Fibroblast of peridontal ligament (primary cell): Measurements from ENCODE around the gene WDR27.

Experiments used
- DNase-seq: peaks from one replicate; pipeline ENCODE4 v3.0.0-alpha.2; 2010; ENCODE audit errors: extremely low read depth

The WDR27 gene

DNA sequence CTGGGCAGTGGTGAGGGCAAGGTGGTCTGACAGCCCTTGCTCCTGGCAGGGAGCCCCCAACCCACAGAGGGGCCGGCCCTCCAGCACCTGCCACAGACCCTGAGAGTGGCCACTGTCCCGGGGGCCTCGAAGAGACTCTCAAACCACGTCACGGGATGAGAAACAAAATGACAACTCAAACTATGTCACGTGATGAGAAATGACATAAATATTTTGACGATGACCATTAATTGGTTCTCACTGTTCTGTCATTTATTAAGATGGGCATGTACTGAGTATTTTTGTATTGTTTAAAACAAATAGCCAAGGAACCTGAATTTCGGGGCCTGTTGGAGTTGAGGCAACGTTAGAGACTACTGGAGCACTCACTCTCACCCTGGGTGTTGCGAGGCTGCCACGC lies 135.5 kb downstream of the WDR27 start:
- no peak for DNase-seq

DNA sequence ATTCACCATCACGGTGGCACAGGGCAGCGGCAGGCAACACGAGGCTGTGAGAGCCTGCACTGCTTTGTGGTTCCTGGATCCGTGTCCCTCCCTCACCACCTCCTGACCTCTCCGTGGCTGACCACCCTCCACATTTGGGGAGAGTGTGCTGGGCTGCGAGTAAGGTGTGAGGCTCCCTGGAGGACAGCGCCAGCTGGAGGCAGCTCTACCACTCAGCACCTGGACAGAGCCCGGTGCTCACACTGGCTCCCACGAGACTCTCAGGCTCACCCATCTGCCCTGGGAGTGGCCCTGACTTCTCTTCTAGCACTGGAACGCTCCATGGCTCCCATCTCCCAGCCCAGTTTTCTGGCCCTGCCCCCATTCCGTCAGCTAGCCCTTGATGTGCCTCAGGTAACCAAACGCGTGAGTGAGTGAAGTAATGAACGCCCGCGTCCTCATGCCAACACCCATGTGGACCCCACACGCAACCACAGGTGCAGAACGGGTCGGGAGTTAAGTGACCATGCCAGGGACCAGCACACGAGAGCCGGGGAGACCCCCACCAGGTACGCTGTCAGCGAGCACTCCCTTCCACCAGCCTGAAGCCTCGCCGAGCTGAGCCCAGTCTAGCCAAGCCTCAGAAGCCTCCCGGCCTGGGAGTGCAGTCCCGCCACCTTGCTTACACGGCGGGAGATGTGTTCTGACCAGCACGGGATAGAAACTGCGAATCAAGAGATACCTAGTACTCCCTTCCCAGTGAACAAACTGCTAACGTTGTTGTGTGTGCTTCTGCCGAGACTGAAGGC lies 137.2 kb downstream of the WDR27 start:
- DNase-seq, result no peak

DNA sequence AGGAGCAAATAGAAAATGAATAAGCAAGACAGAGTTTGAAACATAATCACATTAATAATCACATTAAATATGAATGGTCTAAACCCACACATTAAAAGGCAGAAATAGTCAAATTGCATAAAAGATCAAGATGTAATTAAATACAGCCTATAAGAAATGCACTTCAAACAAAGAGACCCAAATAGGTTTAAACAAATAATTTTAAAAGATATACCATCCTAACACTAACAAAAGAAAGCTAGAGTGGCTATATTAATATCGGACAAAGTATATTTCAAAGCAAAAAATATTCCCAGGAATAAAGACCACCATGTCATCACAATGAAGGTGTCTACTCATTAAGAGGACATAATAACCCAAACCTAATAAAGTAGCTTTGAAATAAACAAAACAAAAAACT lies 140.2 kb downstream of the WDR27 start:
- DNase-seq, result no peak

DNA sequence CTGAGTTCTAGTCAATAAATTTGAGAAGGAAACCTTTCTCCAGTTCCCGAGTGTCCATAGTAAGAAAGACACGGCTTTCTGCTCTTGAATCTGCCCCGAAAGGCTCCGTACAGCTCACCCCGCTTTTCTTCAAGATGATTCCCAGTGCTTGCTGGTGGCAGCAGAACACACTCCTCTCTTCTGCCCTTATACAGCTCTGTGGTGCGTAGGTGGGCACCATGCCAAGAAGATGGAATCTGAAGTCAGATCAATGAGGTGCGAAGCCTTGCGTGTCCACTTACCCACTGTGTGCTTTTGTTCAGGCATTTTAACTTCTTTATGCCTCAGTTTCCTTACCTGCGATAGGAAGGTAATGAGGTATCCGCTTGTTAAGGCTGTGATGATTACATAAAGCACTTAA lies 142.2 kb downstream of the WDR27 start:
- DNase-seq, result no peak

DNA sequence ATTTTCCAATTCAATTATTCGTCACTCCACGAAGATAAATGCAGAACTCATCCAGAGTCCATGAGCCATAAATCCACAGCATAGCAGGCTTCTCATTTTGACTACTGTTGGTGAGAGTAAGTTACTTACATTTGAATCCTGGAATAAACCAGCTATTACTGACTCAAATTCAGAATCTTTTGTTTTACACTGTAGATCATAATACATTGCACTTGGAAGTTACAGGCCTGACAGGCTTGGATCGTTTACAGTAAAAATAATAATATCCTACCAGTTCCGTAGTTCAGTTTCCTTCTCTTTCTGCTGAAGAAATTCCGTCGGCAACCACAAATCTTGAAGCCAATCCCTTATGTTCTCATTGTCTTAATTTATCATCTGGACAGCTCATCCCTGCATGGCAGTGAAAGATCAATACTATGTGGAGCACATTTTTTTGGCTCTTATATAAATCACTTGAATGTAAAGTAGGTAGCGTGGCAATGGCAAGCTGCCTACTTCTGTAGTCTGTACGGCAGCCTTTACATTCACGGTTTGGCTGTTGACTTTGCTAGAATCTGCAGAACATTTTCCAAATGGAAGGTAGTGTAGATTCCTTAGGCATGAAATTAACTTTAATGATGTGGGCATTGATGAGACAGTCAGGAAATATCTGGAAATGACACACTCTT lies 142.9 kb downstream of the WDR27 start:
- DNase-seq, result peak; percentile 64

DNA sequence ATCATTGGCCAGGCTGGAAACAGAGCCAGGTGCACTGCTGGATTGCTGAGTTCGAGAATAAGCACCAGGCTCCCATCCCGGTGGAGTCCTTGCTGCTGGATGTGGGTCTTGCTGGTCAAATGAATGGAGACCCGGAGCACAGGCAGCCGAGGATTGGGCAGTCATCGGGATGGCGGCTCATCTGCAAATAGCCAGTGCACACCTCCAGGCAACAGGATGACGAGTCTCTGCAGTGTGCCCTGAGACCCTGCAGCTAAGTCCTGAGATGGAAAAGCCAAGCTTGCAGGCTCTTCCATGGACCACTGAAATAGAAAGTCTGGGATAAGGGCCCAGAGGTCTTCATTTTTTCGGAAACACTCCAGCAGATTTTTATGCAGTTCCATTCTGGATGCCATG lies 143.5 kb downstream of the WDR27 start:
- DNase-seq, result no peak

DNA sequence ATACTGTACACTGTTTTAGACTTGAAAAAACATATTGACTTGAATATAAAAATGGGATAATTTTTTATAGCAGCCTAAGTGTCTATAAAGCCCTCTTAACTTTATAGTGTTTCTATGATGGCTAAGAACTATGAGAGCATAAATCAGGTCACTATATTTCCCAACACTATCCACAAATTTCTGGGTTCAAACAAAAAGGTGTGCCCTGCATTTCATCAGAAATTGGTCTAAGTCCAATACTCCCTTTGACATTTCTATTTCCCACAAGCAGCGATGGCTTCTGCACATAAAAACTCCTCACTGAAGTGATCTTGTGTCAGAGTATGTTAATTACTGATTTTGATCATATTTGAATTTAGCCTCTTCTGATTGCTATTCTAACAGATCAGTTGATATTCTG lies 143.9 kb downstream of the WDR27 start:
- DNase-seq, result no peak

DNA sequence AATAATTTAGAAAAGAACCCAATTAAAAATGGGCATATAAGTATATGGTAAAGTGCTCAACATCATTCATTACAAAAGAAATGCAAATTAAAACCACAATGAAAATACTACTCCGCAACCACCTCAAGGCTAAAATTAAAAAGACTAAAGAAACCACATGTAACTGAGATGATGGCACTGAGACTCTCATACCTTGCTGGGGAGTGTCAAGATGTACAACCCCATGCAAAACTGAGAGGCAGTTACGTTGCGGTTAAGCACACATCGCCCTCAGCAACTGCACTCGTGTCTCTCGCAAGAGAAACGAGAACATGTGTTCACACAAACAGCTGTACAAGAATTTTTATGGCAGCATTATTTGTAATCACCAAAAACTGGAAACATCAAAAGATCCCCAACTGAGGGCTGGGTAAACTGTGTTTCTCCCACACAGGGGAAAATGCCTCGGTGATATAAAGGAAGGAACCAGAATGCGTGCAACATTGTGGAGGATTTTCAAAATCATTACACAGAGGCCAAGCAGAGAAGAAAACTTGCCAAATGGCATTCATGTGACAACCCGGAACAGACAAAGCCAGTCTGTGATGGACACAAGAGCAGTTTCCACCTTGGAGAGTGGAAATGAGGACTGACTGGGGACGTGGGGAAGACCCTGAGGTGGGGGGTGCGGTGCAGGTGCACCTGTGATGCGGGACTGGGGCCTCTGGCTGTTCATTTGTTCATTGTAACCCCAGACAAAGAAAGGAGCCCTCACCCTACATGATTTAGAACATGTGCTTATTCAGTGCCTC lies 144.9 kb downstream of the WDR27 start:
- no peak for DNase-seq

DNA sequence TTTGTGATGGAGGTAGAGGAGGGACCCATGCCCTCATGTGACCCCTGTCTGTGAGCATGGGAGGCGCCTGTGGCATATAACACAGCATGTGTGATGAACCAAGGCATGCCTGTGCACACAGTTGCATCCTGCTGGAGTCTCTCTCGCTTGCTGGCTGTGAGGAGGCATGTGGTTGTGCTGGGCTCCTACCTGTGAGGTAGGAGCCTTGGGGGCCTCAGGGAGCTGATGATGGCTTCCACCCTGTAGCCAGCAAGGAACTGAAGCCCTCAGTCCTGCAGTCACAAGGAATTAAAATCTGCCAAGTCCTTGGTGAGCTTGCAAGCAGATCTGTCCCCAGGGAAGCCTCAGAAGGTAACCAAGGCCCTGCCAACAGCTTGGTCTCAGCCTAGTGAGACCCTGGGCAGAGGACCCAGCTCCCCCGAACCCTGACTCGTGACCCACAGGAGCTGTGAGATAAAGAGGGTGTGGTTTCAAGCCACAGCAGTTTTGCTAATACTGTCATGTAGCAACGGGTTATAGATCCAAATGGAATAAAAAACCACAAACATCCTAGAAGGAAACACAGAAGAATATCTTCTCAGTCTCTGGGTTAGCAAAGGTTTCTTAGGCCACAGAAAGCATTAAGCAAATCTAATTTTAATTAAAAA lies 145.7 kb downstream of the WDR27 start:
- DNase-seq, result no peak

DNA sequence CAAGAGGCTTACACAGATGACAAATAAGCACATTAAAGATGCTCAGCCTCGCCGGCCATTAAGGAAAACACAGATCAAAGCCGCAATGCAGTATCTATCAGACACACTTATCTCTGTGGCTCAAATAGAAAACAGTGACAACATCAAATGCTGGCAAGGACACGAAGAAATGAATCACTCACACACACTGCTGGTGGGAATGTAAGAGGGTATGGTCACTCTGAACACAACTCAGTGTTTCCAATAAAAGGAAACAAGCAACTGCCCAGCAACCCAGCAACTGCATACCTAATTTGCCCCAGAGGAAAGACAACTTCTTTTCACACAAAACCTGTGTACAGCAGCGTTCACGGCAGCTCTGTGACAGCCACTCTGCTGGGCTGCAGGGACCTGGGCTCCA lies 155.8 kb downstream of the WDR27 start:
- peak; percentile 32 for DNase-seq

DNA sequence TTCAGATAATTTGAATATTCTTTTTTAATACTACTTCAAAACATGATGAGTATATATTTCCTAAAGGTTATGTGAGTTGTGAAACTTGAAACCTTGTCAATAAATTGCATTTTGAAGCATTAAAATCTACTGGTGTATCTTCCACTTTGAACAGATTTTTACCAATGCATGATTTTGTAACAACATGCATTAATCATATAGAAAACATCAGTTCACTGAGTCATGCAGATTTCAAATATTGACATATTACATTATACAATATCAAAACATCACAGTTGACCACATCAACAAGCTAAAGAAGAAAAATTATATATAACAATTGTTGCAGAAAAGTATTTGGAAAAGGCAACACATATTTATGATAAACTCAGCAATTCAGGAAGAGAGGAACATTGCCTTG lies 158.1 kb downstream of the WDR27 start:
- DNase-seq, result no peak

DNA sequence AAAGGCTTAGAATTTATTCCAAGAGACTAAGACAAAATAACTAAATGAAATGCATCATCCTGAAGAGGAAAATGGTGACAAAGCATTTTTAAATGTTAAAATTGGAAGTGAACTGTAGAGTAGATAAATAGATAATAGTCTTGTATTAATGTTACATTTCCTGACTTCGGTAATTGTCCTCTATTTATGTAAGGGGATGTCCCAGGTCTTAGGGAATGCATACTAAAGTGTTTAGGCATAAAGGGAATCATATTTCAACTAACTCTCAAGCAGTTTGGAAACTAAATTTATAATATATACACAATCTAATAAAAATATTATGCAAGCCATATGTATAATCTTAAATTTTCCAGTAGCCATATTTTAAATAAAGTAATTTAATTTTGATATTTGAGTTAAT lies 159.3 kb downstream of the WDR27 start:
- DNase-seq, result no peak

DNA sequence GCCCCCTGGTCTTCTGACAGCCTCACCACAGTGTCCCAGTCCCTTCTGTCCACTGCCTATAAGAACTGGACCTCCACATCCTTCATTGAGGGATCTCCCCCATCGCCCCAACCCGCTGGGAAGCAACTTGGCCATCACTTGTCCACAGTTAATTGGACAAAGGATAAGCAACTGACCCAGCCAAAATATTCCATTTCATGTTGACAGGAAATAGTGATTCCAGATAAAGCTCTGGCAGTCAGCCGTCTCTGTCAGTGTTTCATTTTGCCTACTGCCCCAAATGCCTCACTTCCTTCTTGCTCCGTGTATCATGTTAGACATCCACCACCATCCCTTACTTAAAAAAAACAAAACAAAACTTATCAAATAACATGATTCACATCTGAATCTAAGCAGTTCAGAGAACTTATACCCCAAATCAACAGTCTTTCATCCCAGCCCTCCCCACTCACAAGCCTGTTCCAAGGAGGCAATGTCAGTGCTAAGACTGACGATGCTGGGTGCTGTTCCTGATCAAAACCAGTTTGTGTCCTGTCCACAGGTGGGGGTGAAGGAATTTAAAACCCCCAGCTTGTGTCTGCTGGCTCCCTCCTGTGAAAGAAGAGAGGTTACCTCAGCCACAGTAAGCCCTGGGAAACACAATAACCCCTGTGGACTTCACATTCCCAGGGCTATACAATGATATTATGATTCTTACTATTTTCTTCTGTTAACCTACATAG lies 162.5 kb downstream of the WDR27 start:
- peak; percentile 18 for DNase-seq

DNA sequence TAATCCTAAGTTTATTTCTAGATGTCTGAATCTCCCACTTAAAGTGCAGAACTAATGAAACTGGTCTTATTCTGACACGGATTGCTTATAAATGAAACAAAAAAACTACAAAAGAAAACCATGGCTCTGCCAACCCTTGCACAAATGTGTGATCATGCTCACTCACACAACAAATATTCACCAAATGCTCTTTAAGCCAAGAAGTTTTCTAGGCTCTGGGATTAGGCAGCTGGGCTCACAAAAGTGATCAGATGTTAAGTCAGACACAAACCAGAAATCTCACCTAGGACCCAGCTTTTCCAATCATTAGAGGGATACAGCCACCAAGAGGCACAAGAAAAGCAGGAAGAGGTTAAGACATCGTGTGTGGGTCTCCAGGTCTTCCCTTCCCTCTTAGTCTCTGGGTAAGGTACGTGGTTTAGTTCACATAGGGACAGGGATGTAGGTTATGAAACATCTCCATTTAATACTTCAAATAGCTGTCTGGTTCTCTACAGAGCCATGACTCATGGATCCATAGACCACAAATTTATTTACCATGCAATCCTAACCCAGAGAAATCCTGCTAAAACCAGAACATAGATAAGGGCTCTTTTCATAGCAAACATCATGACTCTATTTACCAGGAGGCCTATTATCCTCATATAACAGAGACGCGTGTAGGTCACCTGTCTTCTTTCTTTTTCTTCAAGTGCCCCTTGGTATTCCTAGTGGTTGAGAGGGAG lies 165.2 kb downstream of the WDR27 start:
- DNase-seq, result peak; percentile 81

DNA sequence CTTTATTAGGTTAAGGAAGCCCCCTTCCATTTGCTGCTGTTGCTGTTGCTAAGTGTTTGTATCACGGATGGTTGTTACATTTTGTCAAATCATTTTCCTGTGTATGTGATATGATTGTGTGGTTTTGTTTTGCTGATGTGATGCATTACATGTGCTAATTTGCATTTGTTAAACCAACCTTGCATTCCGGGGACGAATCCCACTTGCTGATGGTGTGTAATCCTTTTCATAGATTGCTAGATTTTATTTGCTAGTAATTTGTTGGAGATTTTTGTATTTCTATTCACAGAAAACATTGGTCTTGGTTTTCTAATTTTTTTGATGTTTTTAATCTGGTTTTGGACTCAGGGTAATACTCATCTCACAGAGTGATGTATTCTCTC lies 167.8 kb downstream of the WDR27 start:
- DNase-seq, result no peak

DNA sequence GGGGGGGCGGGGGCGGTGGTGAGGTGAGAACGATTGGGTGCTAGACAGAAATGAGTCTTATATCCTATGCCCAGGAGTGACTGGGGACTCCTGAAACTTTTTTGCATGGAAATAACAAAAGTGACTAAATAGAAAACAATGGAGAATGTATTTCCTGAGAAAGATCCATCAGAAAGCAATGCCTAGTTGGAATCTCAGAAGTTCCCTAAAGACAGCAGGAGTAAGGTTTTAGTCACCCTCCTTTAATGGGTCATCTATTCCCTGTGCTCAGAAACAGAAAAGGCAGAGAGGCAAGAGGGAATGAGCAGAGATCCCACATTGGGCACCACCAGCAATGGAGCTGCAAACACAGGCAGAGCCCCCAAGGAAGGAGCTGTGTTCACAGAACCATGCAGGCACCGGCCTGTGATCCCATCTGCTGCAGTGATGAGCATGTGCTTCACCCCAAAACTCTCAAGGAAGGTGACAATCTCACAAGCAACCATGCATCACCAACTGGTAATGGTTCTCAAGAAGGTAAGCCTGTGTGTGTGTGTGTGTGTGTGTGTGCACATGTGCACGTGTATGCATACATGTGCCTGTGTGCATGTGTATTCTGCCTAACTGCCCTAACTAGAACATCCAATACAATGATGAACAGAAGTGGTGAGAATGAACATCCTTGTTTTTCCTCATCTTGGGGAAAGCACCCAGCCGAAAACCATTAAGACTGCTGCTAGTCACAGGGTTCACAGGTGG lies 168.4 kb downstream of the WDR27 start:
- DNase-seq, result no peak

DNA sequence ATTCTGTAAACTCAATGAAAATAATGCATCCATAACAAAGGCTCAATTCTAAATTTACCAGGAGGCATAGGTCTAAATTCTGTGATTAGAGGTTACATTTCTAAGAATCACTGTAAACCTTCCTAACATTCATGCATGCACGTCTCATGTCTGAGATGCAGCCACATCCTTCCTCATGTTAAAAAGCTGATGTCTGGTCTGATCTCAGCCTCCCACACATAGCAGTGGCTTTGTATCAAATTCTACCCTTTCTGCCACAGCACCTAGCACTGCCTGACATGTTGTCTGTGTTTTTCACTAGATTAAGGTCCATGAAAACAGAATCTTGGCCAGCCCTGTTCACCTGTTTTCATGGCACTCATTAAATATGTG lies 171.1 kb downstream of the WDR27 start:
- DNase-seq, result no peak

DNA sequence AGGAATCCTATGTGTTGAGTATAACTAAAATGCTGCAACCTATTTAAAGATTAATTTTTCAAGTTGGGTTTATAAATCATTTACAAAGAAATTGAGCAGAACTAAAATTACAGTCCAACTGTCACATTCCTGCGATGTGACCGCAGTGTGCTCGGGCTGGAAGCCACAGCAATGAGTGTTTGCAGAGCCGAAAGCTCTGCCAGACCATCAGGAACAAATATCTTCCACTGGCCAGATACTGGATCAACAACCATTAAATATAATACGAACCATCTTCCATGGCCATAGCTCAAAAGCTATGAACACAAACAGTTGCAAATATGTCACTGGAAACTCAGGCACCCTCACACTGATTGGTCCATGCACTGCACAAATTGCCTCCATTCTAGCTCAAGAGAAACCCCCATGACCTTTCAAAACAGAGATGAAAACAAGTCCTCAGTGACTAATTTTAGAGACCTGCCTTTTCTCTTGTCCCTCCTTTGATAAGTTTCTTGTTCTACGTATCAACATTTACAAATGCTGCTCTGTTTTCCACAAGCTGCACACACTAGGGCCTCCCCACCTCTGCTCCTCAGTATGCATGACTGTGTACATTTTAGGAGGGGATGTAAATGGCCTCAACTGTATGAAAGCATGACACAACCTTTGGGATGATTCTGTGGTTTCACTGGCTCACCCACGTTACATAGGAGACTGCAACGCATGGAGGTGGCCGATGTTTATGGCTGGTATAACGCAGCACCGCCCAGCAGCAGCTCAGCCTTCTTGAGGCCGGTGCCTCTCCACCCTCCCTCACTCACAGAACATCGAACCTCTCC lies 171.7 kb downstream of the WDR27 start:
- DNase-seq, result peak; percentile 92

DNA sequence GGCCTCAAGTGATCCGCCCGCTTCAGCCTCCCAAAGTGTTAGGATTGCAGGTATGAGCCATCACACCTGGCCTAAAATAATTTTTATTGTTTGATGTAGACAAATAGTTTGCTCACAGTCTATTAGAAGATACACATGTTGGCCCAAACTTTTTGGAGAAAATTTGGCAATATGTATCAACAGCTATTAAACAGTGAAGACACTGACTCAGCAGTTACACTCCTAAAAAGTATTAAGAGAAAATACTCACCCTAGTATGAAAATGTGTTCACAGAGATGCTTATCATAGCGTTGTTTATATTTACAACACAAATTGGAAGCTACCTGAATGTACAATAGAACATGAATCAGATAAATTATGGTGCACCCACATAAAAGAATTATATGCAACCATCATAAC lies 173.1 kb downstream of the WDR27 start:
- no peak for DNase-seq
